HEK293T (cell line): ENCODE measurements around the gene ALK.

Experiments
- CTCF ChIA-PET: fragments of 350-600 bp; formaldehyde crosslinking; extraction: SDS; loops from one replicate; lab custom pipeline; 2021; ENCODE audit warnings: antibody characterized with exemption, inconsistent platforms; lab: Yijun Ruan, JAX
- POLR2A ChIA-PET: fragments of 350-600 bp; formaldehyde crosslinking; extraction: SDS; loops from one replicate; lab custom pipeline; 2020; ENCODE audit warnings: antibody characterized with exemption, inconsistent platforms; lab: Yijun Ruan, JAX
- DNase-seq: peaks from one replicate; pipeline ENCODE4 v3.0.0; 2012; ENCODE audit warnings: mixed read lengths; ENCODE audit errors: extremely low spot score
- ARNT ChIP-seq: fragments of 450-650 bp; IDR thresholded peaks from 2 replicates; pipeline ENCODE4 v1.6.1; 2017; ENCODE audit warnings: mild to moderate bottlenecking
- BHLHE40 ChIP-seq: fragments of 450-650 bp; IDR thresholded peaks from 2 replicates; pipeline ENCODE4 v1.6.1; 2016; ENCODE audit warnings: mild to moderate bottlenecking, moderate library complexity, borderline replicate concordance
- CTBP1 ChIP-seq: fragments of 450-650 bp; IDR thresholded peaks from 2 replicates; pipeline ENCODE4 v1.6.1; 2016; ENCODE audit warnings: borderline replicate concordance
- ELF4 ChIP-seq: fragments of 450-650 bp; IDR thresholded peaks from 2 replicates; pipeline ENCODE4 v1.6.1; 2017; ENCODE audit warnings: antibody characterized with exemption
- FOXA1 ChIP-seq: fragments of 450-650 bp; IDR thresholded peaks from 2 replicates; pipeline ENCODE4 v1.6.1; 2016; ENCODE audit warnings: mild to moderate bottlenecking
- FOXK2 ChIP-seq: fragments of 450-650 bp; IDR thresholded peaks from 2 replicates; pipeline ENCODE4 v1.6.1; 2016; ENCODE audit warnings: mild to moderate bottlenecking
- FOXM1 ChIP-seq: fragments of 450-650 bp; IDR thresholded peaks from 2 replicates; pipeline ENCODE4 v1.6.1; 2017; ENCODE audit warnings: mild to moderate bottlenecking, borderline replicate concordance
- HDGF ChIP-seq: fragments of 450-650 bp; IDR thresholded peaks from 2 replicates; pipeline ENCODE4 v1.6.1; 2017; ENCODE audit warnings: antibody characterized with exemption, borderline replicate concordance
- L3MBTL2 ChIP-seq: fragments of 450-650 bp; conservative IDR thresholded peaks from 2 replicates; pipeline ENCODE4 v1.6.1; 2016; ENCODE audit warnings: mild to moderate bottlenecking
- LEF1 ChIP-seq: fragments of 450-650 bp; IDR thresholded peaks from 2 replicates; pipeline ENCODE4 v1.6.1; 2017; ENCODE audit warnings: mild to moderate bottlenecking, borderline replicate concordance
- NFRKB ChIP-seq: fragments of 450-650 bp; IDR thresholded peaks from 2 replicates; pipeline ENCODE4 v1.6.1; 2016; ENCODE audit warnings: mild to moderate bottlenecking, moderate library complexity
- SP1 ChIP-seq: fragments of 450-650 bp; IDR thresholded peaks from 2 replicates; pipeline ENCODE4 v1.6.1; 2017
- SUZ12 ChIP-seq: fragments of 450-650 bp; IDR thresholded peaks from 2 replicates; pipeline ENCODE4 v1.6.1; 2016; ENCODE audit warnings: mild to moderate bottlenecking
- TARDBP ChIP-seq: fragments of 450-650 bp; IDR thresholded peaks from 2 replicates; pipeline ENCODE4 v1.6.1; 2016
- ZNF384 ChIP-seq: fragments of 450-650 bp; IDR thresholded peaks from 2 replicates; pipeline ENCODE4 v1.6.1; 2016
- TF ChIP-seq, protein P1 (sequence below): fragments of 450-650 bp; IDR thresholded peaks from 2 replicates; pipeline ENCODE4 v1.6.1; 2016

The ALK gene

DNA sequence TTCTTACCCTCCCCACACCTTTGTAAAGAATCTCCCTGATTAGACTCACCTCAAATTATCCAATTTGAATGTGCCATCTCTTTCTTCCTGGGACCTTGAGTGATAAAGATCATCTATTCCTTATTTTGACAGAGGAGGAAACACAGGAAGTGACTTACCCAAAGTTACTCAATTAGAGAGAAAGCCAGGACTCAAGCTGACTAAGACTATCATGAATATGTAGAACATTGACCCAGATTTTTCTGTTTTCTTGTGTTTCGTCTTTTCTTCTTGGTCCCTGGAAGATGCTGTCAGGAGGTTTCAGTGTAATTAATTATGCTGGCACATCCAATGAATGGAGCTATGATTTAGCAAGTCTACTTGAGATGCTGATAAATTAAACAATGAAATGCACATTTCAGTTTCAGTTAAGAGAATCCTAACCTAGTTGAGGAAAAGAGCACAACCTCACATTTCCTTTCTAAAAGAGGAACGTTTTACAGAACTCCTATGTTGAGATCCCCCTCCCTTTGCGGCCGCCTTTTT, 425.8 kb downstream of the ALK start:
- TF ChIP-seq TARDBP = no peak
- POLR2A ChIA-PET = no interaction called here
- CTCF ChIA-PET = no interaction called here
- DNase-seq = no peak

DNA sequence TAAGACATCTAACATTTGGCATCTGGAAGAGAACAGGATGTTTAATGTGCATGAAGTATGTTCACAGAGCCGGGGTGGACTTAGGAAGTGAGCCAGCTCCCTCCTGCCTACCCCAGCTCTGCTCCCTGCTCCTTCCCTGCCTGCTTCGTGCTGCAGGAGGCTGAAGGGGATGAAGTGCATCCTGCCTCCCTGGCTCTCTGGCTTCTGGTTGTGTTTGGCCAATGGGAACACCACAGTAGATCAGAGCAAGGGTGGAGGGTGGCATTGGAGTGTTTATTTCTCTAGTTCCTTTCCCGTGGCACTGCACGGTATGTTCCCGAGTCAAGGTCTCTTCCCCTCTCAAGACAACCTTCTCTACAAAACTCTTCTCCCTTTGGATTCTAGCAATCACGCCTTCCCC, 426.3 kb downstream of the ALK start:
- TF ChIP-seq ELF4 (no peak), FOXA1 (no peak), HDGF (no peak), L3MBTL2 (no peak), FOXM1 (no peak), ARNT (no peak), TARDBP (no peak), SUZ12 (no peak), SP1 (no peak), FOXK2 (no peak), LEF1 (no peak), BHLHE40 (no peak), ZNF384 (no peak), NFRKB (no peak), CTBP1 (no peak)
- TF ChIP-seq, protein P1, sequence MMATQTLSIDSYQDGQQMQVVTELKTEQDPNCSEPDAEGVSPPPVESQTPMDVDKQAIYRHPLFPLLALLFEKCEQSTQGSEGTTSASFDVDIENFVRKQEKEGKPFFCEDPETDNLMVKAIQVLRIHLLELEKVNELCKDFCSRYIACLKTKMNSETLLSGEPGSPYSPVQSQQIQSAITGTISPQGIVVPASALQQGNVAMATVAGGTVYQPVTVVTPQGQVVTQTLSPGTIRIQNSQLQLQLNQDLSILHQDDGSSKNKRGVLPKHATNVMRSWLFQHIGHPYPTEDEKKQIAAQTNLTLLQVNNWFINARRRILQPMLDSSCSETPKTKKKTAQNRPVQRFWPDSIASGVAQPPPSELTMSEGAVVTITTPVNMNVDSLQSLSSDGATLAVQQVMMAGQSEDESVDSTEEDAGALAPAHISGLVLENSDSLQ = no peak
- no peak for DNase-seq
- ChIA-PET CTCF (no interaction called here), POLR2A (no interaction called here)

DNA sequence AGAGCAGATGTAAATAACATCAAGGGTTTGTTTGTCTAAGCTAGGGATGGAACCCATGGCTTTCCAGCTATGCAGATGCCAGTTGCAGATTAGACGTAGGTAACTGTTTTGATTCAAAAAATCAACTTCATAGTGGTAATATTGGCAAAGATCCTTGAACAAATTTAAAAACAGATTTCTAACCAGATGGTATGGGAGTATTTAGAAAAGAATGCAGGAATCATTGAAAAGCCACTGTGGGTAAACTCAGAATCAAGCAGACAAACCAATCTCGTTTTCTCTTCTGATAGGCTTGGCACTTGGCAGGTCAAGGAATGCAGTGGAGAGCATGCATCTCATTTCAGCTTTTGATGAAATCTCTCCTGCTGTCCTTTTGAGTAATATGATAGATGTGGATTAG, 428.7 kb downstream of the ALK start:
- no peak for DNase-seq
- ChIA-PET CTCF (no interaction called here), POLR2A (no interaction called here)
- TF ChIP-seq ELF4 (no peak), FOXK2 (no peak), FOXM1 (no peak), TARDBP (no peak), SP1 (no peak), L3MBTL2 (no peak), CTBP1 (no peak), BHLHE40 (no peak), ARNT (no peak), SUZ12 (no peak), HDGF (no peak), LEF1 (no peak), NFRKB (no peak)
- TF ChIP-seq, protein P1 = no peak

DNA sequence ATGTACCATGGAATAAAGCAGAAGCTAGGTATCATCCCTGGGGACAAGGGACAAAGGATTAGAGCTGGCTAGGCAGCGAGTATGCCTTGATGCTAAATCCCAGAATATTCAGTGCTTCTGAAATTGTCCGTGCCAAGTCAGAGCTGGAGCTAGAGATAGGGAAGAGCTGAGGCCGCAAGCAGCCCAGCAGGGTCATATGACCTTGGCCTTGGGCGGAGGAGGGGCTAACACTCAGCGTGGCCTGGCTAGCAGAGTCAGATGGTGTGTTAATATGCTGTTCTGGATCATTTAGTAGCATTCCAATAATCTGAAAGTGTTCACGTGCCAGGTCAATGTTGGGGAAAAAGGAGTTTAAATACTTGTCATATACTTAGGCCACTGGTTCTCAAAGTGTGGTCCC, 431.3 kb downstream of the ALK start:
- CTCF ChIA-PET = interaction anchor here (0.7 kb wide), 1 partner anchor 322 kb away, joined by 3 read pairs; no protein-coding TSS in a partner anchor
- no peak for DNase-seq
- POLR2A ChIA-PET = no interaction called here
- TF ChIP-seq L3MBTL2 (no peak), ZNF384 (no peak), BHLHE40 (no peak), HDGF (no peak), ARNT (no peak), SUZ12 (no peak)

DNA sequence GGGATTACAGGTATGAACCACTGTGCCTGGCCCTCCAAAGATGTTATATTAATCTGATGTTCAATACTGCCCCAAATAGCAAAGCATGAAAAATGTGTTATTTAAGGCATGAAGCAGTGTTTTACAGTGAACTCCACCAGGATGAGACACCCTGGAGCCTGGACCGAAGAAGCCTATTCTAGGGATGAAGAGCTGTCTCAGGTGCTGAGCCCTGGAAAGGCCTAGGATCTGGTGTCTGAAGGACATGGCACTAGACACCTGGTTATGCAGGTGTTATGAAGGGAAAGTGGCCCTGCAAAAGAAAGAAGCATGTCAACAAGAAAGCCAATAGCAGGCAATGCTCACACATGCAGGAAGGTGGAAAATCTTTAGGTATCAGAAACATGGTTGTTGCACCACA, 431.8 kb downstream of the ALK start:
- CTCF ChIA-PET = interaction anchor here (0.7 kb wide), 1 partner anchor 322 kb away, joined by 3 read pairs; no protein-coding TSS in a partner anchor
- DNase-seq = no peak
- POLR2A ChIA-PET = no interaction called here
- TF ChIP-seq SUZ12 (no peak), FOXM1 (no peak), ZNF384 (no peak), ELF4 (no peak), LEF1 (no peak), CTBP1 (no peak), FOXK2 (no peak), HDGF (no peak), SP1 (no peak), NFRKB (no peak), L3MBTL2 (no peak), BHLHE40 (no peak), TARDBP (no peak), FOXA1 (no peak), ARNT (no peak)
- TF ChIP-seq, protein P1 = no peak

DNA sequence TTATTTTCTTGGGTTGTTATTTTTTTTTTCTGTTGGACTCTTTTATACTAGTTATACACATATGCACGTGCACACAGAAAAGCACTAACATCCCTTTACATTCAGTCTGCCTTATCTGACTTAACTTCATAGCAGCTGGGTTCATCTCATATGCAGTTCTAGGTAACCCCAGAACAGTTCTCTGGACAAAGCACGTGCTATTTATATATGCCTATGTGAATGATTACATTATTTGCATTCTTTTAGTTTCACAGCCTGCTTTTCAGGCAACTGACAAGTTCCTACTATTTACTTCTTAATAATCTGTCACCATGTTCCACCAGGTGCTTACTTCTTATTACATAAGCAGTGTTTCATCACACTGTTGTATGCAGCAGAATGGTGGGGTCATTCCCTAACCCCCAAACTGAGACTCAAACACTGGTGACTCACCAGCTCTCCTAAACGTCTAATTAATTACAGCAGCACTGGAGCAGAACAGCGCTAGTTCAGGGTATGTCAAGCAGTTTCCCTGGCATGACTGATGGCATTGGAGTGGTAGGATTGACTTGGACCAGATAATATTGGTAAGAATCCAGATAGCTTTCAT, 433.3 kb downstream of the ALK start:
- POLR2A ChIA-PET = no interaction called here
- no peak for DNase-seq
- CTCF ChIA-PET = no interaction called here
- TF ChIP-seq SP1 = no peak
- TF ChIP-seq FOXK2 = no peak
- no peak for TF ChIP-seq ZNF384
- TF ChIP-seq BHLHE40 = no peak
- TF ChIP-seq NFRKB = no peak
- no peak for TF ChIP-seq ELF4
- no peak for TF ChIP-seq ARNT
- TF ChIP-seq HDGF = no peak
- TF ChIP-seq CTBP1 = no peak
- no peak for TF ChIP-seq FOXA1
- TF ChIP-seq L3MBTL2 = no peak
- TF ChIP-seq, protein P1 = no peak
- TF ChIP-seq LEF1 = no peak
- no peak for TF ChIP-seq TARDBP
- TF ChIP-seq SUZ12 = no peak
- TF ChIP-seq FOXM1 = no peak
